HG03025 (cell line): Measurements from ENCODE around the gene TERT.
"Not testable (repeated sequence)": the region's sequence is repeated elsewhere in the genome, so short reads cannot be mapped to it uniquely, and the experiment has no call there.

Source experiments
- ATAC-seq: cut with Tn5 transposase; IDR thresholded peaks from one replicate; pipeline ENCODE4 v1.9.1; 2021; ENCODE audit warnings: mild to moderate bottlenecking, moderate library complexity; ENCODE audit not compliant: unreplicated experiment, low FRiP score

The TERT gene

GRCh38 chr5:1280177-1281037 lies 14.5 kb downstream of the TERT start:
- ATAC-seq, result no peak

DNA sequence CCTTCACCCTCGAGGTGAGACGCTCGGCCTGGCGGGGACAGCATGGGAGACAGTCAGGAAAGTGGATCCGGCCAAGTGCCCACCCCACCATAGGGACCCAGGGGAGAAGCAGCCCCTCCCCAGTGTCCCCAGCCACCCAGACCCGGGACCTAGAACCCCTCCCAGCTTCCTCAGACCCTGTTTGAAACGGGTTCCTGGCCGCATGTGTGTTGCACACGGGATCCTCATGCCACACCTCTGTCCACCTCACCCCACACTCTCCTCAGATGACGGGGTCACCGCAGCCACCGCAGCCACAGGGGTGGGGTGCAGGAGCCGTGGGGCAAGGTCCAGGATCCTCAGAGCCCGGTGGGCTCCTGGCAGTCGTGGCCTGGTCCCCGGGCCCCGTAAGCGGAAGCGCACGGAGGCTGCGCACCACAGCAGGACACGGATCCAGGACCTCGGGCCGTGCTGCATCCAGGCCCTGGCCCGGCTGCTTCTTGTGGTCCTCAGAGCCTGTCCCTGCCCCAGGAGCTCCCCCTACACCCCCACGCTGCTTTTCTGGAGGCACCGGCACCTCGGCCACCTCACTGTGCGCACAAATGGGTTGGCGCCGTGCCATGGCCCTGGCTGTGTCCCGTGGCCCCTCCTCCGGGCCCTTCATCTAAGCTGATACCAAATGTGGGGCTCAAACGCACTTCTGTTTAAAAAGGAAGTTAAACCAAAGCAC lies 15.3 kb downstream of the TERT start:
- no peak for ATAC-seq

DNA sequence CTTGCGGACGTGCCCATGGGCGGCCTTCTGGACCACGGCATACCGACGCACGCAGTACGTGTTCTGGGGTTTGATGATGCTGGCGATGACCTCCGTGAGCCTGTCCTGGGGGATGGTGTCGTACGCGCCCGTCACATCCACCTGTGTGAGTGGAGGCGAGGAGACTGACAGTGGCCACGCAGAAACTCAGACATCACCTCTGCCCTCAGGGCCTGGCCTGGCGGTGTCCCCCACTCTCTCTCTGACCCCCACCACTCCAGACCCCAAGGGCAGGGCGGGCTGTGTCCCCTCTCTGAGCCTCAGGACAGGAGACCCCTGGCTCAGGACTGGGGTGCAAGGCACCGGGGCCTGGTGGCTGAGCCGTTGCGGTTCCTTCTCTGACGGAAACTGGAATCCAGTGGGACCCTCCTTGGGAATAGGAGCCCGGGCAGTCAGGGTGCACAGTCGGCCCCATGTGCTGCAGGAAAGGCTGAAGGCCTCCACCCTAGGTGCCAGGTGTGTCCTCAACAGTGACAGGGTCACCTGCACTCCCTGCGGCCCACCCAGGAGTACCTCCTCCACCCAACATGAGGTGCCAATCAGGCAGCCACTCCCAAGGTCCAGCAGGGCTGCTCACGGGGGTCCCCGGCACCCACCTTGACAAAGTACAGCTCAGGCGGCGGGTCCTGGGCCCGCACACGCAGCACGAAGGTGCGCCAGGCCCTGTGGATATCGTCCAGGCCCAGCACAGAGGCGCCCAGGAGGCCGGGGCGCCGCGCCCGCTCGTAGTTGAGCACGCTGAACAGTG lies 16.0 kb downstream of the TERT start:
- ATAC-seq, result no peak

DNA sequence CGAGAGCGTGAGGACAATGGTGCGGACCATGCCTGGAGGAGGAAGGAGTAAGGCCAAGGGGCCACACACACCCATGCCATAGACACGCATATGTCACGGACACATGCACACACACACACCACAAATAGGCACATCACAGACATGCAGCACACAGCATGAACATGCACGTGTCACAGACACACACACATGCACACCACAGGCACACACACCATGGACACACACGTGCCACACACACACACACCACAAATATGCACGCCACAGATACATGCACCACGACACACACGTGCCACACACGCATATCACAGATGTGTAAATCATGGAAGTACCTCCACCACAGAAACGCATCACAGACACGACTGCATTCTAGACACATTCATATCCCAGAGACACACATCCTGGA lies 16.7 kb downstream of the TERT start:
- ATAC-seq, result no peak

GRCh38 chr5:1277781-1278180 lies 17.1 kb downstream of the TERT start:
- no peak for ATAC-seq

DNA sequence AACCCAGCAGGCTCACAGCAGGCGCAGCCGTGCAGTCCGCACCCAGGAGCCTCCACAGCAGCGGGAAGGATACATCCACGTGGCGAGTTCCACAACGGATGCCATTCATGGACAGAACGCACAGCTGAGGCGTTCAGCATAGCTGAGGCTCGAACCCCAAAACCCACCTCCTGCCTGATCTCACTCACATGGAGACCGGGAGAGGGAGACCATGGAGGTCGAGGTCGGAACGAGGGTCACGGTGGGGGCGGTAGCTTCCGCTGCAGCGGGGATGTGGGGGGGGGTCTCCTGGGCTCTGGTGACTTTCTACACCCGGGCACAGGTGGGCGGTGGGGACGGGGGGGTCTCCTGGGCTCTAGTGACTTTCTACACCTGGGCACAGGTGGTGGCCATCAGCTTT lies 17.5 kb downstream of the TERT start:
- ATAC-seq, result no peak

- ATAC-seq, result no peak
Observed at GRCh38 chr5:1276930-1277329, 17.9 kb downstream of the TERT start.

DNA sequence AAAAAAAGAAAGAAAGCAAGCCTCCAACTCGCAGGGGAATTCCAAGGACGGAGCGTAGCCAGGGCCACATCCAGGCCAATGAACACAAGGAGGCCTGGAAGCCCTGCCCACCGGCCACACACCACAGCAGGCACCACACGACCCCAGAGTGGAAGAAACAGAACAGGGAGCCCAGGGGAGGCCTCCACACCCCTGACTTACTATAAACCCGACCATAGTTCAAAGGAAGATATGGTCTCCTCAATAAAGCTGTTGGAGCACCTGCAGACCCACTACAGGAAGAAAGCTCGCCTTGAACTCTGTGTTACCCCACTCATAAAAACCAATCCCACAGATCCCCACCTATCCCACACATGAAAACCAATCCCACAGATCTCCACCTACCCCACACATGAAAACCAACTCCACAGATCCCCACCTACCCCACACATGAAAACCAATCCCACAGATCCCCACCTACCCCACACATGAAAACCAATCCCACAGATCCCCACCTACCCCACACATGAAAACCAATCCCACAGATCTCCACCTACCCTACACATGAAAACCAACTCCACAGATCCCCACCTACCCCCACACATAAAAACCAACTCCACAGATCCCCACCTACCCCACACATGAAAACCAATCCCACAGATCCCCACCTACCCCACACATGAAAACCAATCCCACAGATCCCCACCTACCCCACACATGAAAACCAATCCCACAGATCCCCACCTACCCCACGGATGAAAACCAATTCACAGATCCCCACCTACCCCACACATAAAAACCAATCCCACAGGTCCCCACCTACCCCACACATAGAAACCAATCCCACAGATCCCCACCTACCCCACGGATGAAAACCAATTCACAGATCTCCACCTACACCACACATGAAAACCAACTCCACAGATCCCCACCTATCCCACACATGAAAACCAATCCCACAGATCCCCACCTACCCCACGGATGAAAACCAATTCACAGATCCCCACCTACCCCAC lies 19.2 kb downstream of the TERT start:
- ATAC-seq, result not testable (repeated sequence)

- no peak for ATAC-seq
Observed at GRCh38 chr5:1274471-1274870, 20.4 kb downstream of the TERT start.

DNA sequence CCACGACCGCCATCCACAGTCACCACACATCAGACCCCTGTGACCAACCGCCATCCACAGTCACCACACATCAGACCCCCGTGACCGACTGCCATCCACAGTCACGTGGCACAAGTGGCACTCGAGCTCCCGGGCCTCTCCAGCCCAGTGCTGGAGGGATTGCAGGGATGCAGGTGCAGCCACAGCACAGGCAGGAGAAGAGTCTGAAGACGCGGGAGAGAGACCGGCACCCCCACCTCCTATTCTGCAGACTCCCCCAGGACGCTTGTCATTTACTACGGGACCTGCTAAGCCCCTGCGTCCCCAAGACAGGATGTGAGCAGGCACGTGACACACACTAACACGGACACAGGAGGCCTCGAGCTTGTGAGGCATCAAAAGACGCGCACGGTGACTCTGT lies 21.1 kb downstream of the TERT start:
- ATAC-seq, result no peak

GRCh38 chr5:1272201-1272600 lies 22.7 kb downstream of the TERT start:
- ATAC-seq, result no peak

DNA sequence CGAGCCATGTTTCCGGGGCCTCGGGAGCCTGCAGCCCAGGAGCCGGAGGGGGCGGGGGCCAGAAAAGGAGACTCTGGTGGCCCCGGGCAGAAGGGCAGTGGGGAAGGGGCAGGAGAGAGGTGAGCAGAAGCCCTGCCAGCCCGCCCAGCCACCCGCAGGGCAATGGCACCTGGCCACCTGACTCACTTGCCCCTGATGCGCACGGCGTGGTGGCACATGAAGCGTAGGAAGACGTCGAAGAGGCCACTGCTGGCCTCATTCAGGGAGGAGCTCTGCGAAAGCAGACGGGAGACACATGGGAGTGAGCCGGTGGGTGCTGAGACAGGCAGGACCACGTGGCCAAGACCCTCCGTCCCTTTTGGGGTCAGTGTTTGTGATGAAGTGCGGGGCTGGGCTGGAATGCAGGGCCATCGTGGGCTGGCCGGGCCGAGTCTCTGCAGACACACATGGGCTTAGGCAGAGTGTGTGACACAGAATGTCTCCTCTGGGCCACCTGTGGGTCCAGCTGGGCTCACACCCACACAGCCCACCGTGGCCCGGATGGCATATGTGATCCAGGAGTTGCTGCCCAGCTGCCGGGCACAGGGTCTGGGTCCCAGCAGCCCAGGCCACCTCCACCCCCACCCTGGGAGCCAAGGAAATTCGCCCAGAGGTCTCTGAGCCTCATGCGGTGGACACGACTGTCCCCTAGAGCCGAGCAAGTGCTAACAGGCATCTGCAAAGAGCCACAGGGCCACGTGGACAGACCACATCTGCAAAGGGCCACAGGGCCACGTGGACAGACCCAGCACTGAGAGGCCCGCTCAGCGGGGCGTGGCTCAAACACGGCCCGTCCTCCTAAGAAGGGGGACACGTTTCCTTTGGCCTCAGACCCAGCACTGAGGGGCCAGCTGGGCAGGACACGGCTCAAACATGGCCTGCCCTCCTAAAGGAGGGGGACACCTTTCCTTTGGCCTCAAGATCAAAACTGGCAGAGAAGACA lies 23.6 kb downstream of the TERT start:
- ATAC-seq, result no peak

GRCh38 chr5:1270426-1270825 lies 24.4 kb downstream of the TERT start:
- ATAC-seq, result no peak

GRCh38 chr5:1268666-1269065 lies 26.2 kb downstream of the TERT start:
- no peak for ATAC-seq

DNA sequence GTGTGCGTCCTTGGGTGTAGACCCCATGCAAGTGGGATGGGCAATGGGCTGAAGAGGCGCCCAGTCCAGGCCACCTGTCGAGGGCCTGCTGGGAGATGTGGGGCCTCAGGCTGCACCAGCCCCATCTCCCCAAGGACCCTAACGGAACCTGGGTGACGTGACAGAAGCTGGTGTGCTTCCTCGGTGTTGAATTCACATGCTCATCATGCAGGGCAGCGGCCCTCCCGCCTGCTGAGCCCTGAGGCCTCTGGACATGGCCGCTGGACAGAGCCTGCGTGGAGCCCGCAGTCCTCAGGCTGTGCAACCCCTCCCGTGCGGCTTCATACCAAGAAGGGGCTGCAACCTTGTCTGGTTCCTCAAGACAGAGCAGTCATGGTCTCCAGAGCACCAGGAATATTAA lies 26.8 kb downstream of the TERT start:
- ATAC-seq, result no peak

- ATAC-seq, result not testable (repeated sequence)
Observed at GRCh38 chr5:1267464-1267863, 27.4 kb downstream of the TERT start.

- ATAC-seq, result no peak
Observed at GRCh38 chr5:1266791-1267190, 28.1 kb downstream of the TERT start.

DNA sequence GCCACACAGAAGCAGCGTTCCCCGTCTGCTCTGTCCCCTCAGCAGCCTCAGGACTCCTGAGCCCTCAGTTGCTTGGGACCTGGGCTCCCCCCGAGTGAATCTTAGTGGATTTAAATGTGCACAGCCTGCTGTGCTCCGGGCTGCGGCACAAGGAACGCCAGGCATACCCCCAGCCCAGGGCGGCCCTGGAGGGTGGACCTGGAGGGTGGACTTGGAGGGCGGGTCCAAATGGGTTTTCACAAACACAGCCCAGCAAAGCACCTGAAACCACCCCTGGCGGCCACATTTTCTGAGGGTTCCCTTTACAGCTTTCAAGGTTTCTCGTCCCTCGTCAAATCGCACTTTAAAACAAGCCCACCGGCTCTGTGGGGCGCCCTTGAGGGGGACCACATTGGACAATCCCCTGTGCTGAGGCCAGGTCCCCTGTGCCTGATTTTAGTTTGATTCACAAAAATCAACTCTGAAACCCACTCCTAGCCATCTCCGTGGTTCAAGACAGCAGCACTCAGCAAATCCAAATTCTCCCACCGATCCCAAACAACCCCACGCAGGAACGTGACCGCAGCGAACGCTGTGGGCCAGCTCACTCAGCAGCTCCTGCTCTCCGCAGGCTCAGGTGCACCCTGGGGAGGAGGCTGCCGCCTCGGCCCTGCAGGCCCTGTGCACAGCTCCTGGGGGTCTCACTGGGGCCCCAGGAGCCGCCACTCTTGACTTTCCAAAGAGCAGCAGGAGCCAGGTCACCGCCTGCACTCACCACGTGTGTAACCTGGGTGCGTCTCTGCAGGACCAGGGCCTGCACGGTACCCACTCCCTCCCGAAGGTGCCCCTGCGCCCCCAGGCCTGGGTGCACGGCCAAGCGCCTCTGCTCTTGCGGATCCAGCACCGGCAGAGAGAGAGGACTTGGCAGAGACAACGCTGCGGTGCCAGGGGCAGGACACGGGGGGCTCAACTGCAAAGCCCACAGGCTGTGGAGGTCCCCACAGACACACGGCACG lies 29.1 kb downstream of the TERT start:
- ATAC-seq, result no peak
